GM23338 (cell line): ENCODE measurements around the gene SLC48A1. TPM values are rescaled to one million over a fixed set of nuclear protein-coding genes. Genes with fewer than 3 reads are reported as not detected.

Source experiments
- ATAC-seq: fragments of 200-7000 bp; cut with Tn5 transposase; 3 replicates; pipeline ENCODE4 v1.9.1; 2020
- DNase-seq: peaks from one replicate; pipeline ENCODE4 v3.0.0-alpha.2; 2015; ENCODE audit warnings: low spot score
- H2AFZ ChIP-seq: fragments of 200-600 bp; sonication (generic); 2 replicates; pipeline ENCODE4 v1.8.0; 2016; ENCODE audit warnings: antibody characterized with exemption, mild to moderate bottlenecking, moderate library complexity
- H3F3A ChIP-seq: fragments of 200-600 bp; sonication (generic); replicated peaks from 2 replicates; pipeline ENCODE4 v1.8.0; 2017; ENCODE audit warnings: antibody characterized with exemption, mixed run types, low read depth
- H3K27ac ChIP-seq: fragments of 200-600 bp; sonication (generic); 2 replicates; pipeline ENCODE4 v1.6.1; 2016; ENCODE audit warnings: low read depth
- H3K27me3 ChIP-seq: fragments of 200-600 bp; sonication (generic); 2 replicates; pipeline ENCODE4 v1.8.0; 2016; ENCODE audit warnings: mild to moderate bottlenecking, mixed run types, moderate library complexity; ENCODE audit not compliant: insufficient read depth
- H3K36me3 ChIP-seq: fragments of 200-600 bp; sonication (generic); 2 replicates; pipeline ENCODE4 v1.8.0; 2016; ENCODE audit warnings: mild to moderate bottlenecking; ENCODE audit not compliant: insufficient read depth
- H3K4me1 ChIP-seq: fragments of 200-600 bp; sonication (generic); 2 replicates; pipeline ENCODE4 v1.8.0; 2016; ENCODE audit warnings: mild to moderate bottlenecking, moderate library complexity; ENCODE audit not compliant: insufficient read depth
- H3K4me2 ChIP-seq: fragments of 200-600 bp; sonication (generic); 2 replicates; pipeline ENCODE4 v1.7.1; 2017; ENCODE audit warnings: mixed run types
- H3K4me3 ChIP-seq: fragments of 200-600 bp; sonication (generic); 2 replicates; pipeline ENCODE4 v1.6.1; 2016; ENCODE audit warnings: mixed run types
- H3K79me2 ChIP-seq: fragments of 200-600 bp; sonication (generic); replicated peaks from 2 replicates; pipeline ENCODE4 v1.8.0; 2017; ENCODE audit warnings: mild to moderate bottlenecking; ENCODE audit not compliant: insufficient read depth
- H3K9me2 ChIP-seq: fragments of 200-600 bp; sonication (generic); 2 replicates; pipeline ENCODE4 v1.8.0; 2017; ENCODE audit not compliant: insufficient read depth
- H4K20me1 ChIP-seq: fragments of 200-600 bp; sonication (generic); replicated peaks from 2 replicates; pipeline ENCODE4 v1.8.0; 2017; ENCODE audit warnings: mild to moderate bottlenecking; ENCODE audit not compliant: insufficient read depth
- H3K27ac Mint-ChIP-seq: 2 replicates; pipeline ENCODE4 v1.8.0; 2020; ENCODE audit warnings: inconsistent platforms, mild to moderate bottlenecking, moderate library complexity, mixed read lengths
- H3K27me3 Mint-ChIP-seq: 3 replicates; pipeline ENCODE4 v1.8.0; 2022; ENCODE audit warnings: low read depth, mild to moderate bottlenecking, moderate library complexity, mixed read lengths, inconsistent platforms; ENCODE audit not compliant: insufficient read depth, poor library complexity
- H3K36me3 Mint-ChIP-seq: 3 replicates; pipeline ENCODE4 v1.8.0; 2021; ENCODE audit warnings: low read depth, mild to moderate bottlenecking, inconsistent platforms, moderate library complexity, mixed read lengths
- H3K4me1 Mint-ChIP-seq: 3 replicates; pipeline ENCODE4 v1.8.0; 2020; ENCODE audit warnings: mild to moderate bottlenecking, inconsistent platforms, mixed read lengths
- H3K4me3 Mint-ChIP-seq: 3 replicates; pipeline ENCODE4 v1.8.0; 2021; ENCODE audit warnings: moderate library complexity, mild to moderate bottlenecking, inconsistent platforms, mixed read lengths
- H3K9me3 Mint-ChIP-seq: 3 replicates; pipeline ENCODE4 v1.8.0; 2020; ENCODE audit warnings: moderate library complexity, mild to moderate bottlenecking, inconsistent platforms, mixed read lengths
- CREB1 ChIP-seq: fragments of 250-450 bp; sonication (Bioruptor Pico); IDR thresholded peaks from 2 replicates; pipeline ENCODE4 v1.5.0; 2020; ENCODE audit warnings: low read depth, mild to moderate bottlenecking, moderate library complexity
- CTCF ChIP-seq, 2 experiments: fragments of 200-600 bp in 1 of 2; sonication (generic) in 1 of 2; conservative IDR thresholded peaks; 2 replicates each; pipeline versions ENCODE4 v1.5.1 to v1.6.1; 2016 to 2017; ENCODE audit warnings: antibody characterized with exemption in 2 of 2, low read depth in 2 of 2, mild to moderate bottlenecking in 2 of 2, moderate library complexity in 1 of 2
- ETS1 ChIP-seq: IDR thresholded peaks from 2 replicates; pipeline ENCODE4 v1.6.1; 2016; ENCODE audit warnings: antibody characterized with exemption
- JUNB ChIP-seq: IDR thresholded peaks from one replicate; pipeline ENCODE4 v1.6.1; 2016; ENCODE audit warnings: antibody characterized with exemption; ENCODE audit not compliant: unreplicated experiment
- NANOG ChIP-seq: IDR thresholded peaks from 2 replicates; pipeline ENCODE4 v1.6.1; 2016; ENCODE audit warnings: antibody characterized with exemption, borderline replicate concordance
- POLR2AphosphoS5 ChIP-seq: IDR thresholded peaks from 2 replicates; pipeline ENCODE4 v1.6.1; 2016; ENCODE audit warnings: antibody characterized with exemption, low read depth
- REST ChIP-seq: IDR thresholded peaks from one replicate; pipeline ENCODE4 v1.6.1; 2018; ENCODE audit warnings: antibody characterized with exemption; ENCODE audit not compliant: unreplicated experiment
- STAT1 ChIP-seq: IDR thresholded peaks from one replicate; pipeline ENCODE4 v1.6.1; 2016; ENCODE audit warnings: antibody characterized with exemption; ENCODE audit not compliant: unreplicated experiment
- ZNF331 ChIP-seq: fragments of 250-450 bp; sonication (Bioruptor Pico); IDR thresholded peaks from 2 replicates; pipeline ENCODE4 v1.5.0; 2020; ENCODE audit warnings: low read depth, mild to moderate bottlenecking, moderate library complexity
- ZNF462 ChIP-seq: fragments of 250-450 bp; sonication (Bioruptor Pico); IDR thresholded peaks from 2 replicates; pipeline ENCODE4 v1.5.0; 2020; ENCODE audit warnings: mild to moderate bottlenecking, moderate library complexity
- polyA plus RNA-seq: library from polyadenylated mRNA; unstranded; fragments of >200 nt; fragmentation: Nextera tagmentation; extraction: Ambion mirVana; gene quantifications from 2 replicates; pipeline ENCODE4 v1.2.1, GENCODE V29; 2016
- total RNA-seq: library from RNA; depleted of rRNA; stranded (reverse); fragments of >200 nt; shearing (Covaris generic); gene quantifications from 2 replicates; pipeline ENCODE4 v1.2.3, GENCODE V29; 2014

Gene SLC48A1
- total and polyA plus RNA-seq, 2 experiments from 2014 or later: 5.8 to 9.0 TPM

GRCh38 chr12:47786662-47787280, 13.7 kb downstream of the SLC48A1 start:
- no peak overlapping the region for H3K27ac Mint-ChIP-seq

More at GRCh38 chr12:47786662-47787280, 13.7 kb downstream of the SLC48A1 start:
- H3K27me3 ChIP-seq: no peaks in the 10 kb centered on the region
- H3K4me1 ChIP-seq: no peaks in the 10 kb centered on the region
- no peaks in the 10 kb centered on the region for H3K9me3 Mint-ChIP-seq
- H3K4me3 Mint-ChIP-seq: no peak overlapping the region
- no peaks in the 10 kb centered on the region; the same call in 2 of the 3 replicates for H3K4me1 Mint-ChIP-seq
- H2AFZ ChIP-seq: no peak overlapping the region
- no peak for TF ChIP-seq JUNB
- TF ChIP-seq ZNF331 (CRISPR knock-in tag): no peak
- no peak for TF ChIP-seq NANOG
- no peak for TF ChIP-seq CTCF (conservative IDR thresholded peaks at IDR 0.05; ENCODE audit: low read depth in 2 of 2)
- no peak for TF ChIP-seq POLR2AphosphoS5
- TF ChIP-seq STAT1: no peak
- TF ChIP-seq ETS1: no peak
- no peak for TF ChIP-seq REST
- no peak for TF ChIP-seq CREB1
- no peak for TF ChIP-seq ZNF462 (CRISPR knock-in tag)
- H3K9me2 ChIP-seq: no peaks in the 10 kb centered on the region
- no peak overlapping the region for H3K4me2 ChIP-seq
- peaks cover 6% of the 10 kb centered on the region; the same call in 1 of the 2 replicates for H4K20me1 ChIP-seq
- no peak overlapping the region for H3K27ac ChIP-seq
- H3K36me3 ChIP-seq: peaks cover 12% of the 10 kb centered on the region; the same call in 1 of the 2 replicates
- no peaks in the 10 kb centered on the region for H3F3A ChIP-seq
- no peaks in the 10 kb centered on the region for H3K79me2 ChIP-seq
- H3K4me3 ChIP-seq: no peak overlapping the region
- peaks cover 74% of the 10 kb centered on the region for H3K36me3 Mint-ChIP-seq
- ATAC-seq (no peak), DNase-seq (no peak)
- peaks cover 16% of the 10 kb centered on the region for H3K27me3 Mint-ChIP-seq
